A673 (cell line): ENCODE results near the gene EID3.

Source experiments
- EZH2 ChIP-seq: fragments of 200-600 bp; sonication (generic); IDR thresholded peaks from 2 replicates; pipeline ENCODE4 v1.6.1; 2017; ENCODE audit warnings: borderline replicate concordance, low read depth, mild to moderate bottlenecking, mixed read lengths, antibody characterized with exemption, low read length; ENCODE audit not compliant: poor library complexity, severe bottlenecking
- TF ChIP-seq, protein P1 (sequence below): fragments of 300-800, 200-600 bp; sonication (generic); conservative IDR thresholded peaks from 2 replicates; pipeline ENCODE4 v1.5.1; 2017; ENCODE audit warnings: low read depth, mild to moderate bottlenecking, antibody characterized with exemption, low read length, moderate library complexity, mixed read lengths

DNA sequence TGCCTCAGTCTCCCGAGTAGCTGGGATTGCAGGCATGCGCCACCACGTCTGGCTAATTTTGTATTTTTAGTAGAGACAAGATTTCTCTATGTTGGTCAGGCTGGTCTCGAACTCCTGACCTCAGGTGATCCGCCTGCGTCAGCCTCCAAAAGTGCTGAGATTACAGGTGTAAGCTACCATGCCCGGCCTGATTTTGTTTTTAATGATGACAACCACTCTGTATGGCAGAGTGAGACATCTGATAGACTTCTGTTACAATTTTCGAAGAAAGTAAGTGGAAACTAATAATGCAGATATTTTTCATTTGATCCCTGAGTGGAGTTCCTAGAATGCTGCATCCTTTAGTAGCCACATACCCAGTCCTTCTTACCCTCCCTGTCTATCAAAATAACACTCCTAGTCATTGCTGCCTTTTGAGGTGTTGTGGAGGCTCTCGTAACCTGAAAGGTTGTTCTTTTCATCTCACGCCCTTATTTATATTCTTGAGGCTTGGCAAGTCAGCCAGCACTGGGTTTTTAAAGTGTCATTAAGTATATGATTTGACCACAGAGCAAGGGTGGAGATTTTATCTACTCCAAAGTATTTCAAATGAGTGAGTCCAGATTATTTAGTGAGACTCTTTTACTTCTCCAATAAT lies 5.9 kb upstream of the EID3 start:
- TF ChIP-seq EZH2 = no peak
- TF ChIP-seq, protein P1, sequence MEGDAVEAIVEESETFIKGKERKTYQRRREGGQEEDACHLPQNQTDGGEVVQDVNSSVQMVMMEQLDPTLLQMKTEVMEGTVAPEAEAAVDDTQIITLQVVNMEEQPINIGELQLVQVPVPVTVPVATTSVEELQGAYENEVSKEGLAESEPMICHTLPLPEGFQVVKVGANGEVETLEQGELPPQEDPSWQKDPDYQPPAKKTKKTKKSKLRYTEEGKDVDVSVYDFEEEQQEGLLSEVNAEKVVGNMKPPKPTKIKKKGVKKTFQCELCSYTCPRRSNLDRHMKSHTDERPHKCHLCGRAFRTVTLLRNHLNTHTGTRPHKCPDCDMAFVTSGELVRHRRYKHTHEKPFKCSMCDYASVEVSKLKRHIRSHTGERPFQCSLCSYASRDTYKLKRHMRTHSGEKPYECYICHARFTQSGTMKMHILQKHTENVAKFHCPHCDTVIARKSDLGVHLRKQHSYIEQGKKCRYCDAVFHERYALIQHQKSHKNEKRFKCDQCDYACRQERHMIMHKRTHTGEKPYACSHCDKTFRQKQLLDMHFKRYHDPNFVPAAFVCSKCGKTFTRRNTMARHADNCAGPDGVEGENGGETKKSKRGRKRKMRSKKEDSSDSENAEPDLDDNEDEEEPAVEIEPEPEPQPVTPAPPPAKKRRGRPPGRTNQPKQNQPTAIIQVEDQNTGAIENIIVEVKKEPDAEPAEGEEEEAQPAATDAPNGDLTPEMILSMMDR = no peak
